ENCODE results near the gene ADAMTS17.

ADAMTS17 gene

GRCh38 chr15:100275641-100276040 lies 66.1 kb downstream of the ADAMTS17 start:
- no peak for DNase-seq (ENCODE audit: low read depth, low spot score)
- no peak for TF ChIP-seq CTCF (IDR thresholded peaks at IDR 0.05; ENCODE audit: low read depth, low read length)
- in situ Hi-C loops (cut with HindIII; ENCODE audit: low sequenced_read_pairs) = no loop called here
- H3K4me3 ChIP-seq (ENCODE audit: low read depth, low read length) = no peak overlapping the region

GRCh38 chr15:100269831-100270230 lies 71.9 kb downstream of the ADAMTS17 start:
- no peak overlapping the region for H3K4me3 ChIP-seq (ENCODE audit: low read depth, low read length)
- DNase-seq (ENCODE audit: low read depth, low spot score) = no peak
- in situ Hi-C loops (cut with HindIII; ENCODE audit: low sequenced_read_pairs) = no loop called here
- no peak for TF ChIP-seq CTCF (IDR thresholded peaks at IDR 0.05; ENCODE audit: low read depth, low read length)

- no peak for TF ChIP-seq CTCF (IDR thresholded peaks at IDR 0.05; ENCODE audit: low read depth, low read length)
- DNase-seq (ENCODE audit: low read depth, low spot score) = no peak
- H3K4me3 ChIP-seq (ENCODE audit: low read depth, low read length) = no peak overlapping the region
- in situ Hi-C loops (cut with HindIII; ENCODE audit: low sequenced_read_pairs) = no loop called here
Observed at GRCh38 chr15:100266166-100266565, 75.6 kb downstream of the ADAMTS17 start.

- in situ Hi-C loops (cut with HindIII; ENCODE audit: low sequenced_read_pairs) = no loop called here
- no peak for TF ChIP-seq CTCF (IDR thresholded peaks at IDR 0.05; ENCODE audit: low read depth, low read length)
- DNase-seq (ENCODE audit: low read depth, low spot score) = no peak
- H3K4me3 ChIP-seq (ENCODE audit: low read depth, low read length) = no peak overlapping the region
Observed at GRCh38 chr15:100265641-100266035, 76.1 kb downstream of the ADAMTS17 start.

GRCh38 chr15:100264994-100265640 lies 76.7 kb downstream of the ADAMTS17 start:
- H3K4me3 ChIP-seq (ENCODE audit: low read depth, low read length) = no peak overlapping the region
- in situ Hi-C loops (cut with HindIII; ENCODE audit: low sequenced_read_pairs) = no loop called here
- DNase-seq (ENCODE audit: low read depth, low spot score) = no peak
- TF ChIP-seq CTCF (IDR thresholded peaks at IDR 0.05; ENCODE audit: low read depth, low read length) = no peak

GRCh38 chr15:100263721-100264455 lies 77.9 kb downstream of the ADAMTS17 start:
- TF ChIP-seq CTCF (IDR thresholded peaks at IDR 0.05; ENCODE audit: low read depth, low read length) = no peak
- no peak for DNase-seq (ENCODE audit: low read depth, low spot score)
- H3K4me3 ChIP-seq (ENCODE audit: low read depth, low read length) = no peak overlapping the region
- in situ Hi-C loops (cut with HindIII; ENCODE audit: low sequenced_read_pairs) = no loop called here

Measured in astrocyte of the spinal cord (primary cell).